ENCODE data around the gene ARL6.

The ARL6 gene, protein sequence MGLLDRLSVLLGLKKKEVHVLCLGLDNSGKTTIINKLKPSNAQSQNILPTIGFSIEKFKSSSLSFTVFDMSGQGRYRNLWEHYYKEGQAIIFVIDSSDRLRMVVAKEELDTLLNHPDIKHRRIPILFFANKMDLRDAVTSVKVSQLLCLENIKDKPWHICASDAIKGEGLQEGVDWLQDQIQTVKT

DNA sequence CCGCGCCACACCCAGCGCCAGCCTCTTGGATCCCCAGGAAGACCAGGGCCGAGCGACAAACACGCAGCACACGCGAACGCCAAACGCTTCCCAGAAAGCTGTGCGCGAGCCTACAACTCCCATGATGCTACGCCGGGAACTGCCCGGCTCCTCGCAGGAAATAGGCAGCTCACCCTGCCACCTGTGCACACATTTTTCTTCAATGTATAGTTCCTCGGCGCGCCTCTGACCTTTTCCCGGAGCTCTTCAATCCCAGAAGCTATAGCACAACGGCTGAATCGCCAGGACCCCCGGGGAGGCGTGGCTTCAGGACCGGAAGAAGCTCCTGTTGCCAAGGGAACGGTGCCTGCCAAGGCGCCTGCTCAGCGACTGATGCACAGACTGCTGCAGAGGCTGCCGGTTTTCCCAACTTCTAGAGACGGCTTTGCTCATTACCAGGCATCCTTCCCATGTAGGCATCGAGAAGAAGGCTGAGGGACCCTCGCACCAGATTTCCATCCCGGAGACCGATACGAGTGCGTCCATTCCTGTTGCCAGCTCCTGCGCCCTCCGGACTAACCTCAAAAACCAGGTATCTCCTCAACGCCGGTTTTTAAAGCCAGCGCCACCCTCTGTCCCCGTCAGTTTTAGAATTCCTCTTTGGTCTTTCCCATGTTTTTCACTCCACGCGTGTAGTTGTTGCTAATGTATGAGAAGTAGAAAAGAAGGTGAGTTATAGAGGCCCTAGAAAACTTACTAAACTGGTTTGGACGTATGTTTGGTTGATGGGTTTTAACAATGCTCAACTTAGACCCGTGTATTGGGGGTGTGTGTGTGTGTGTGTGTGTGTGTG lies at the start of gene ARL6:
ARL6 (plus strand) TSS at position 352 of the 832 bp plus-strand sequence. CDS start 3,350 bp downstream, outside the sequence.
- FAIRE-seq = peak; percentile 75

DNA sequence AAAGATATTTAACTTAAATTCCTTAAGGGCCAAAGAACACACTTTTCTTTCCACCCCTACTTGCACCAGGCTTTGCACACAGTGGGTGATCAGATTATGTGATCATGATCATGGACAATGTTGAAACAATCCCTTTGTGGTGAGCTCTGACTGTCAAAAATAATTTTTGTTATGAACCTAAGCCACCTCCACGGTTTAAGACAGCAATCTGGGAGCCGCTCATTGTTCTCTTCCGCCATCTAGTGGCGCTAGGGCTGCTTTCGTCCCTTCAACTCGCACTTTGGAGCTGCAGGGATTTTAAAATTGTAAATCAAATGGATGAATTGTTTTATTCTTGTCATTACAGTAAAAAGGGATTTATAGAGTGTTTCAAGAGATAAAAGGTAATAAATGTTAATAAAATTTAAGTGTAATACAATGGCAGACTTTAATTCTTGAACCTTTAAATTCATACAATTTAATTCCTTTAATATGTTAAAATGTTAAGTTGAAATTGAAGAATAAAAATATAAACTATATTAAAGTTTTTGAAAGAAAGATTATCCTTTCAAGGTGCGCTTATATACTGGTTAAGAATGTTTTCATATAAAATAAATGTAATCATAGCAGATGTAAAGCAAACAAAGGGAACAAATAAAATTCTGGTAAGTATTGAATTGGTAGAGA lies 45.3 kb upstream of the ARL6 start:
- FAIRE-seq = peak; percentile 93

DNA sequence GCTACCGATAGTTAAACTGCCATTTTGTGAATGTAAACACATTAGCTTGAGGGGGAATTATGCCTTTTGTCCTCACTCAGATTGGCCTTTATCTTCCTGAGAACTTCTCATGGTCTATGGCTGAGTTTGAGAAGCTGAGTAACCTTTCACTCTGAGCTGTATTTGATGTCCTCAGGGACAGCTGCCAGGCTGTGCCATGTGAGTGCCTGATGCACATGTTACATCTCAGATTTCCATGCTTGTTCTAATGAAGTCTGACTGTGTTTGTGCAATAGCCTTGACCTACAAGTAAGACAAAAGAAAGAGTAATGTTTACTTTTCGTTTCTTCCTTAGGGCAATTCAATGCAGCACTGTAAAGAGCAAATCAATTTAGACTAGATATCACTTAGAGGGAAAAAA lies 44.1 kb upstream of the ARL6 start:
- FAIRE-seq = no peak

DNA sequence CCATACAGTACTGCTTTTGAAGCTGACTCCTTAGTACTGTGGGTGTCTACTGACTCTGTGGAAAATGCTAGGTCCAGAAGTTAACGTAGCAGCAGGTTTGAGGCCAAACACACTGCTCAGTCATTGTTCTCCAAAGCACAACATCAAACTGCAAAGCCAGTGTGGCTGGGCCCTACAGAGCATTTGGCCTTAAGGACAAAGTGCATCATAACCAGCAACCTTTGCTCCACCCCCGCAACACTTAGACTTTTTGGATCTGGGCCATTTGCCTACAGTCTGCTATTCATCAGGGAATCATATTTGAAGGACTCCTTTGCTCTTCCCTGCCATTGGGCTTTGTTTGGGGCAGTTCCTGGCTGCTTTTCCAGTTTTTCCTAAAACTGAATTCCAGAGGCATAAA lies 43.1 kb upstream of the ARL6 start:
- no peak for FAIRE-seq

DNA sequence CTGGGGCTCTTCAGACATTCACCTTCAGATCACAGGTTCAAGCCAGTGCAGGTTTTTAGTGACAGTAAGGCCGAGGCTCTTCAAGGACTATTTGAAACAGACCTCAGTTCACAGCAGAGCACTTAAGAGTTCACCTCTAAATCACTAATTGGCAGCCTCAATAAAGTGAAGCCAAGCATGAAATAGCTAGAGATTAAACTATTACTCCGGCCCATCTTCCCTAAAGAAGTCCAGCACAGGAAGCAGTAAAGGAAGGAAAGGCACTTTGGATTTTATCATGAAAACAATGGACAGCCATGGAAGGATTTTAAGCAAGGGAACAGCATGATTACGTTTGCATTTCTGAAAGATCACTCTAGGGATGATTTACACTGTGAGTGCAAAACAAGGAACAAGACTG lies 27.6 kb upstream of the ARL6 start:
- FAIRE-seq = no peak

DNA sequence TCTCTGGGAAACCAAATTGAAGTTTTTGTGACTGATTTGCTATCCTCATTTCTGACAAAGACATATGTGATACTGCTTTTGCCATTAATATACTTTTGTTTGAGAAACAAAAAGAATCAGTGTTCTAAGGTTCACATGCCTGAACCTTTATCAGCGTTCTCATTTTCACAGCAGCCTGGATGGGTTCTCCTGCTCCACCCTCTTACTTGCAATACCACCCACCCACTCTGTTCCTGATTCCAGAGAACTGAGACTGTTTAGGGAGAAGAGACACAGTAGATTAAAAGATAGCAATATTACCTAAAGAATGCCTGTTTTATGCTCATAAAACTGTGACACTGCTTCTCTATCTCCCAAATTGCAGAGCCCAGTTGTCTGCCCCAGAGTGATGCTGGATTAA lies 25.8 kb upstream of the ARL6 start:
- no peak for FAIRE-seq

DNA sequence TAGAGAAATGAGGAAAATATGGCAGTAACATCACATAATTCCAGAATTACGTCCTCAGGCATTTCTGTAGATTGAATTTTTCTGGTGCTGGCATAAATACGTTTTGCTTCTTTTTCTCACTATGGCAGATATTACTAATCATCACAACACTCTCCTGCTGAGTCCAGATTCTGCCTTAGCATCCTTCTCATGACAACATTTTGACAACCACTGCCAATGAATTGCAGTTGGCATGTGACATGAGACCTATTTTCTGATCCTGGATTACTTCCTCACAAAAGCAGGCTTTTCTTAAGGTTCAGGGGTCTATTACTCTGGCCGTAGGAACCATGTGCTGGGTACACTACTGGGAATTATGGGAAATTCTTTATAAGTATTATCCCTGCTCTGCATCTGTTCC lies 22.5 kb upstream of the ARL6 start:
- no peak for FAIRE-seq

DNA sequence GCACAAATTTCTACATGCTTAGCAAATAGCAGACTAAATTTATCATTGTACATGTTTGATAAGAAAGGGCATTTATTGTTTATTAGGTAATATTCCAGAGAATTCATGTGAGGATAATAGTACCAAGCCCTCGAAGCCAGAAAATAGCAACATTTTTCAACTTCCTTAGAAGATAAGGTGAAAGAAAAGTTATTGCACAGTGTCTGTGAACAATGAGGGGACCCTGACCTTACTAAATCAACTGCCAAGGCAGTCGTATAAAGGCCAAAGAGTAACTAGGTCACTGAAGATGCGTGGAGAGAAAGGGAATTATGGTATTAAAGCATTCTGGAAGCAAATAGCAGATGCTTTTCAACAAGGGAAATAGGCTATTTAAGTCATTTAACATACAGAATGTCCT lies 20.3 kb upstream of the ARL6 start:
- no peak for FAIRE-seq

DNA sequence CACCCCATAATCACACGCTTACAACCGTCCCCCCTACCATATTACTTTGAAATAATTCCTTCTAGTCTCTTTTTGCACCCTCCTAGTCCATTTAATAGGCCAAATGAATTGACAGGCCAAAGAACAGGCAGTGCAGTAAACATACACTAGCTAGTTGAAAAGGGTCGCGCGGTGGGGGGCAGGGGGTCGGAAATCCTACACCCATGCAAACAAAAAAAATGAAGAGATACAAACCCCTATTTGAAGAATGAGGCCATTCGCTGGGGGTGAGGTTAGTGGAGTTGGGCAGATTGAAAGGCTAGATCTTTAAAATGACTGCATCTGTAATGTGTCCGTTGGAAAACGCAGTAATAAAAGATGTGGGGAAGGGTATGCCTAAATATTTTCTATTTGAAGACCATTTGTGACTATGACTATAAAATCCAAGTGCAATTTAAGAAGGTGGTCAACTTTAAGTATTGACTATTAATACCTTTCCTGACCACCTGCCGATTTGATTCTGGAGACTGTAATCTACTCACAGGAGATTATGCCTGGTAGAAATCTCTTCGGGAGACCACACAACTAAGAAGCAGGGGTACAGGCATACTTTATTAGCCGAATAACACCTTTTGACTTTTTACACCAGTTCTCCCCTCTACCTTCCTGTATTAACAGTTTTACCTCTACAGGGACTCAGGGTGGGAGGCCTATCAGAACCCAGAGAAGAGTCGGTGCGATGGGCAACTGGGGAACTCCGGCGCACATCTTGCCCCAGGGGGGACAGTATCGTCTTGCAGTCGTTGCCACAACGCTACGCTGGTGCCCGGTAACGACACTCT lies 762 bp upstream of the ARL6 start:
- no peak for FAIRE-seq

DNA sequence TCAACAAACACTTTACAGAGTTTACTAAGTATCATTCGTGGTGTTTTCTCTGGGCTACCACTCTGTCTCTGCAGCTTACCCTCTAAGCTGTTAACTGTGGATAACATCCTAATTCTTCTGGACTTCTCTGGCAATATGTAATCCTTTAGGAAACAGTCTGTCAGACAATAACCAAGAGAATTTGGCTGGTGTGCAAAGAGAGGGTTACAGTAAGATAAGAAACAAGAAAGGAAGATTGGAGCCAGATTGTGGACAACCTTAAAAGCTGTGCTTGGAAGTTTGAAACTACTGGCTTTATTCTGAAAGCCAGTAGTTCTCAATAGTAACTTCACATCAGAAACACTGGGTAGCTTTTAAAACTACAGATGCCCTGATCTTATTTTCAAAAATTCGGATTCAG lies 778 bp downstream of the ARL6 start:
- FAIRE-seq = no peak

DNA sequence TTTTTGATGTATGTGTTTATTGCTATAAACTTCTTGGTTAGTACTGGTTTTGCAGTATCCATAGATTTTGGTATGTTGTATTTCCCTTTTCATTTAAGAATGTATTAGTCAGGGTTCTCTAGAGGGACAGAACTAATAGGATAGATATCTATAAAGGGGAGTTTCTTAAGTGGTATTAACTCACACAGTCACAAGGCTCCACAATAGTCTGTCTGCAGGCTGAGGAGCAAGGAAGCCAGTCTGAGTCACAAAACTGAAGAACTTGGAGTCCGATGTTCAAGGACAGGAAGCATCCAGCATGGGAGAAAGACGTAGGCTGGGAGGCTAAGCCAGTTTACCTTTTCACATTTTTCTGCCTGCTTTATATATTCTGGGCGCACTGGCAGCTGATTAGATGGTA lies 8.4 kb downstream of the ARL6 start:
- no peak for FAIRE-seq

DNA sequence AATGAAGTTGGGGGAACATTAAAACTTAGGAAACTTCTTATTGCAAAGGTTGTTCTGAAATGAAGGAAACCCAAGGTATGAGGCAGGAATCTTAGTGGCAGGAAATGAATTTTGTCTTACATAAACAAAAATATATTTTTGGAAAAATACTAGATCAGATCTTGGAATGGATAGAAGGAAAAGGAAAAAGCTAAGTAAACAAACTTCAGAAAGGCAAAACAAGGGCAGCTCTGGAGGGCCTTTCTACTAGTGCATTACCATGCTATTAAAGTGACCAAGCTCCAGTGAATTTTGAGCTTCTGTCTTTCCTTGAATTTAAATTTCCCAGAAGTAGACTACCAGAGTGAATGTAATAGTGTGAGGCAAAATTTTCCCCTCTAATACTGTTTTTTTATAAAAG lies 13.6 kb downstream of the ARL6 start:
- no peak for FAIRE-seq

DNA sequence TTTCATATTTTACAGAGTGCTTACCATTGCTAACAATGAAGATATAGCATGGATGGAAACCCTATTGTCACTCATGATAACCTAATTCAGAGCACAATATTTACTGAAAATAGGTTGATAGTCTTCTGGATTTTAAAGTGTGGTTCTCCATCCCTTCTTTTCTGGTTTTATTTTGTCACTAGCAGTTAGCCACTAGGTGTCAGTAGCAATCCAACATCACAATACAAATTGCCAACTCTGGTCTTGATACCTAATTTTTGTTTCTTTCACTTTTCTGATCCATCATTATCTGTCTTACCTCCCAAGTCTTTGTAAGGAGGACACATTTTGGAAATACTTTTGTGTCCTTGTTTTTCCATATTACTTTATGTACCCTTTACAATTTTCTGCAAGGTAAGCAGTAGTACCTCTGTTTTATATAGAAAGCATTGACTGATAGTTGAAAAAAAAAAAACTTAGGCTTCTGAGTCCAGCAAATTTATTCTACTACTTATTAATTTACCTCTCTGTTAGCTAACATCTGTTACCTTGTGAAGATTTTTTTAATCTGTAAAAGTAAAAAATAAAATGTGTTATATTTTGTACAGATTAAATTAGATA lies 29.0 kb downstream of the ARL6 start:
- FAIRE-seq = peak; percentile 93

DNA sequence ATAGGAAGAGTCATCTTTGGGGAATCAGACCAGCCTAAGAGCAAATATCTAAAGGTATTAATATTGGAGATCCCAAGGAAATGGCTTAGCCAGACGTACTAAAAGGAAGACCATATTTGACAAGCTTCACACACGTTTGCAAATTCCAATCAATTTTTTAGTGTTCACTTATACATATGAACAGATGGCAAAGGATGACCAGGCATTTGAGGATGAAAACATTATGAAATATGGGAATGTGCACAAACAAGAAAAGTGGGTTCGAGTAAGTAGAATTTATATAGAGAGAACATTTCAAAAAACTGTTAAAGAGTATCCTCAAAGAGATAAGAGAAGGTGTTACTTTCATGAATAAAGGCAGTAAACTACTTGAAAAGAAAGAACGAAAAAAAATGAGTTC lies 31.4 kb downstream of the ARL6 start:
- no peak for FAIRE-seq

DNA sequence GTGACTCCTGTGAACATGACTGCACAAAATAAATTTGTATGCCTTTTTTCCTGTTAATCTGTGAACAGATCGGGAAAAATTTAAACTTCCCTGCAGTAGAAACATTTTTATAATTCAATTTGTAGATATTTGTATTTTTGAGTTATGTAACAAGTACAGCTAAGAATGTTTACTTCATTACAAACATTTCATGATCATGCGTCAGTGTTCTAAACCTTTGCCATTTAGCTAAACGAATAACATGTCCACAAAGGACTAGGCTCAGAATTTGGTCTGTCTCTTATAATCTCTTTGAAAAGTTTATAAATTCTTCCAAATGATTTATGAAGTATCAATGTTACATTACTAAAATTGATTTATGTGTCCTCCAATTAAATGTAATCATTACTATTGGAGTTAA lies 39.9 kb downstream of the ARL6 start:
- FAIRE-seq = no peak

DNA sequence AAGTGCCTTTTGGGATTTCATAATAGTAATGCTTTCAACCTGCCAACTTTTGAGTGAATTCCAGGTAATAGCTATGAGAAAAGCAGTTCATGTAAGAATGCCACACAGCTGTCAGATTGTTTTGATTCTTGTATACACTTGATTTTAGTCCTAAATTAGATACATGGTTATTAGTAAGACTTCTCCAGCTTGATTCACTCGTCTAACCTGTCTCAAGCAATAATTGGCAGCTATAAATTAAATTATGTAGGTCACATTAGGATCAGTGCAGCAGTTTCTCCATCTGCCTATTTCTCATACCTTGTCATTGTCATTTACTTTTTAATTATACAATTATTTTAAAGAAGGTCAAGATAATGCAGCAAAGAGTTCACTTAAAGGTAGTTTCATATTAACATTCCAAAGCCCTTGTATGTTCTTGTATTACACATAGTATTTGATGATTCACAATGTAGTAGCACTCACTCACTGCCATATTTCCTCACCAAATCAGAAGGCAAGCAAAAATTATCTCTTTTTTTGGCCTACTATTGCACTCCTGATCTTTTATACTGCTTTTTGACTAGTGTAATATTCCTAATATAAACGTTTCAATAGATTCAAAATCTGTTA lies 46.3 kb downstream of the ARL6 start:
- no peak for FAIRE-seq

DNA sequence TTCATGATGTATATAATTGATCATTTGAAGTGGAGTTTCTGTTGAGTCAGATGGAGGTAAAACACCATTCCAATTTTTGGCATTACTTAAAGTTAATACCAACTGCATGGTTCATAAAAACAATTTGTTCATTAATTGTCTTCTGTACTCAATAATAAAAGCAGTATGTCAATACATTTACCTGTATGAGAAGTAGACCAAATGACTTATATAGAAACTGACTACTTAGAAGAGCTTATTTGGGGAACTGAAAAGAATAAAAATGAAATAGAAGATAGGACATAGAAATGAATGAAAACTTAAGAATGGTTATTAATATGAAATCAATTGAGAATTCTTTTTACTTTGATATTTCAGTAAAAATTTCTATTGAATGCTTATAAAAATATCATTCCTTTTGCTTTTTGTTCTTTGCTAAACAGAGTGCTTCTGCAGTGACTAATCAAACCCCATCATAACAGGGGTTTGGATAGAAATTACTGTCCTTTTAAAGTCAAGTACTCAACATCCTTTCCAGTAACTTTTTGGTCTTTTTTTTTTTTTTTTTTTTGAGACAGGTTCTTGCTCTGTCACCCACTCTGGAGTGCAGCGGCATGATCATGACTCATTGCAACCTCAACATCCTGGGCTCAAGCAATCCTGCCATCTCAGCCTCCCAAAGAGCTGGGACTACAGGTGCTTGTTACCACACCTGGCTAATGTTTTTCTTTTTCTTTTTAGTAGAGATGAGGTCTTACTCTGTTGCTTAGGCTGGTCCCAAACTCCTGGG lies 50.8 kb downstream of the ARL6 start:
- no peak for FAIRE-seq

DNA sequence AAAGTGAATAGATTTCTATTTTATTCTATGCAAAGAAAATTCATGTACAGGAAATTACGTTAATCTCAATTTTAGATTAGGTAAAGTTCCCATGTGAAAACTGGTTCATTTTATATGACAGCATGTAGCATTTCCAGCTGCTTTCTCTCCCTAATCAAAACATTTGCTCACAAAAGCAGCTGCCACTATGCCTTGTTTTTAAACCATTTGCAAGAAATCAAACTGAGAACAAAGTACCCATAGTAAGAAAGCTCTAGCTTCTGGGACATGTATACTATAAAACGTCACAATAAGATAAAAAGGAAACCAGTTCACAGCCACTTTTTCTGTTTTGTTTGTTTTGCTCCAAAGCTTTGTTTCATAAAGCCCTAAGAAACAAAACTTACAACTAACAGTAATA lies 52.3 kb downstream of the ARL6 start:
- no peak for FAIRE-seq

DNA sequence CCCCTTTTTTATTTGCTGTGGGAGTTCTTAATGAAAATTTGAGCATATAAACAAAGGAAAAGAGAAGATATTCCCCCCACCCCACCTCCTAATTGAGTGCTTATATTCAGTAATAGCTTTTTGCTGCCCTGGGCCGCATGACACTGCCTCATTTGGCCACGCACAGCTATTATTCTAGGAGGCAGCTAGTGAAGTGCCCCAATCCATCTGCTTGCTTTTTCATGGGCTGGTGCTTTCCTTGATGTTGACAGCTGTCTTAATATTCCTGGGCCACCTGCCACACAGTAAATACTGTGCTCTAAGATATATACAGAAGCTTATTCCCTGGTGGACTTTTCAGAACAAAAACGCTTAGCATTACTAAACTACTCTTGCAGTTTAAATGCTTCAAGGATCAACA lies 53.4 kb downstream of the ARL6 start:
- no peak for FAIRE-seq

DNA sequence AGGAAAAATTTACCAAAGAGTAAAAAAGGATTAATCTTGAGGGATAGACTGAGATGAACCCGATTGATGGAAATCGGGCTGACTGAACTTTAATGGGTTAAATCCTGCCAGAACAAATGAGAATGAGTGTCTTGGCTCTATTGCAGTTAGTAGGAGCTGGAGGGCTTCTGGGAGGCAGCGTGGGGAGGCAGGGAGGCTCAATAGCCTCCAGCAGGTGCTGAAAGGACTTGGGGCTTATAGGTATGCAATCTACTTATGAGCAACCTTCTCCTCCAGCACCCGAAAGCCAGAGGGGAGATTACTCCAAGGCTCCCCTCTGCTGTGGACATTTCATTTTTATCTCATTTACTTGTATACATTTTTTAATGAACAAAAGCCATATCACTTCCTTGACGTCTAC lies 56.2 kb downstream of the ARL6 start:
- FAIRE-seq = no peak

DNA sequence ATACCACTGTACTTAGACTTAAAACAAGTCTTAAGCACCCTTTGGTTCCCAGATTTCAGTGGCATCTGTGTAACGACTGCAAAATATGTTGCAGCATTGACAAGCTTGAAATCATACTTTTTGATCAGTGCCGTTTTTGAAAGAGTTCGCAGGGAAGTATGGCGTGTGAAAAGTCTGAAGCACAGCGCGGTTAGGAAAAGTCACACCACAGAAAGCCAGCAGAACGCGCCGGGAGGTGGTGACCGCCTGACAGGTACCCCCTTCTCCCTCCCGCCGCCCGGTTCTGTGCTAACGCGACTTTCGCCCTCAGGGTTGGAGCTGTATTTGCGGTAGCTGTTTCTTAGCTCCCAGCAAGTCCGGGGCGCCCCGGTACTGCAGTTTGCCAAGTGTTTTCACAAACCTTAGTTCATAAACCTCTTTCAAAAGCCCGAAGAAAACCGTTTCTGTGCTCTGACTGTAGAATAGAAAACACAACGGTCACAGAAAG lies 56.8 kb downstream of the ARL6 start:
- no peak for FAIRE-seq
